Spinal cord (tissue), 10 donors: ENCODE data around the gene CYFIP1. TPM values are rescaled to one million over a fixed set of nuclear protein-coding genes. Genes with fewer than 3 reads are reported as not detected.
A peak's percentile ranks its signal among the peaks of the same experiment; 100 is the strongest.

ENCODE experiments used
- DNase-seq, 6 donors: peaks; one replicate each; pipeline versions ENCODE4 v3.0.0 to v3.0.0-alpha.2; 2013 to 2015; ENCODE audit warnings: low spot score in 6 of 6, low read depth in 4 of 6
- H3K27ac ChIP-seq: one replicate; pipeline ENCODE4 v1.5.1; 2013; ENCODE audit warnings: low read depth, low read length, control low read depth
- H3K27me3 ChIP-seq: one replicate; pipeline ENCODE4 v1.6.1; 2013; ENCODE audit warnings: low read length; ENCODE audit not compliant: control insufficient read depth, insufficient read depth
- H3K36me3 ChIP-seq: one replicate; pipeline ENCODE4 v1.6.1; 2013; ENCODE audit warnings: low read length; ENCODE audit not compliant: control insufficient read depth, insufficient read depth
- H3K4me1 ChIP-seq: one replicate; pipeline ENCODE4 v1.6.1; 2013; ENCODE audit warnings: low read length; ENCODE audit not compliant: control insufficient read depth, insufficient read depth
- H3K4me3 ChIP-seq: one replicate; pipeline ENCODE4 v1.5.1; 2013; ENCODE audit warnings: low read depth, low read length, control low read depth
- H3K9me3 ChIP-seq: one replicate; pipeline ENCODE4 v1.6.1; 2013; ENCODE audit warnings: low read length; ENCODE audit not compliant: control insufficient read depth, insufficient read depth
- WGBS: methylation state at CpG from one replicate; pipeline ENCODE4 v1.1.5; 2013; ENCODE audit warnings: missing lambda C conversion rate; ENCODE audit not compliant: insufficient coverage; 5-methylcytosine and 5-hydroxymethylcytosine counted together
- polyA plus RNA-seq, 2 donors: library from polyadenylated mRNA; unstranded; fragments of 120-200 nt; gene quantifications; one replicate each; pipeline ENCODE4 v1.2.1, GENCODE V29; 2013; ENCODE audit not compliant: insufficient read length in 2 of 2
- total RNA-seq, 2 donors: library from RNA; depleted of rRNA in 1 of 2; stranded (reverse); fragments of 120-200 nt in 1 of 2; fragments of >200 nt in 1 of 2; gene quantifications; one replicate each; pipeline versions ENCODE4 v1.2.3 to v1.2.4, GENCODE V29; 2013 to 2014
- donor health status: healthy.

The CYFIP1 gene
- total and polyA plus RNA-seq, 4 donors, result 81.4 to 98.9 (median 88.7) TPM

DNA sequence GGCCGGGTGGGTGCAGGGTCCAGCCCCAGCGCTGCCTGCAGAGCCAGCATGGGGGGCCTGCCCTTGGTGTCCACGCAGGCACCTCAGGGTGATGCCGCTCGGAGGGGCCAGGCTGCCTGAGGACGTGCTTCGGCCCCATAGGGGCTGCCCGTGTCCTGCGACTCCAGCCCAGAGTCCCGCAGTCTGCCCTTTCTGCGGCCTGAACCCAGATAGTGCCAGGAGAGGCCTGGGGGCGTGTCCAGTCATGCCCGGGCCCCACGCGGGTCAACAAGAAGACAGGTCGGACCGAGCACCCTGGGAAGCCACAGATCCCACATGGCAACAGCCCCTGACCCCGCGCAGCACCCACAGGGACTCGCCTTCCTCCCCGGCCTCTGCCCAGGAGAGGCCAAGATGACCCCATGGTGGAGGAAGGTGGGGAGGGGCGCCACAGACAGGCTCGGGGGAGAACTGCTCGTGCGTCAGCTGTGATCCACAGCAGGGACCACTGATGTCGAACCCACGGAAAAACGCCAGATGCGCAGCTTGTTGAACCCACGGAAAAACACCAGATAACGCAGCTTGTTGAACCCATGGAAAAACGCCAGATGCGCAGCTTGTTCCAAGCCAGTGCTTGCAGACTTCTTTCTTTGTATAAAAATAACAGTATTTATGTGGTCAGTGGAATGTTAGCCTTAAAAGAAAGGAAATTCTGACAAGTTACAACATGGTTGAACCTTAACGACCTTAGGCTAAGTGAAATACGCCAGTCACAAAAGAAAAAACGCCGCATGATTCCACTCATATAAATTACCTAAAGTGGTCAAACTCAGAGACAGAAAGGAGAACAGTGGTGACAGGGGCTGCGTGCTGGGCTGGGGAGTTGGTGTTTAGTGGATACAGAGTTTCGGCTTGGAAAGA lies 28.5 kb downstream of the CYFIP1 start:
- H3K9me3 ChIP-seq, result no peaks in the 10 kb centered on the region
- H3K27me3 ChIP-seq, result no peaks in the 10 kb centered on the region
- peaks cover 21% of the 10 kb centered on the region for H3K36me3 ChIP-seq
- no peak overlapping the region for H3K4me3 ChIP-seq
- H3K4me1 ChIP-seq, result peaks cover 54% of the 10 kb centered on the region
- no peak for DNase-seq
- H3K27ac ChIP-seq, result no peak overlapping the region
- 92% methylated on average over 38 of the region's 39 CpGs for WGBS

DNA sequence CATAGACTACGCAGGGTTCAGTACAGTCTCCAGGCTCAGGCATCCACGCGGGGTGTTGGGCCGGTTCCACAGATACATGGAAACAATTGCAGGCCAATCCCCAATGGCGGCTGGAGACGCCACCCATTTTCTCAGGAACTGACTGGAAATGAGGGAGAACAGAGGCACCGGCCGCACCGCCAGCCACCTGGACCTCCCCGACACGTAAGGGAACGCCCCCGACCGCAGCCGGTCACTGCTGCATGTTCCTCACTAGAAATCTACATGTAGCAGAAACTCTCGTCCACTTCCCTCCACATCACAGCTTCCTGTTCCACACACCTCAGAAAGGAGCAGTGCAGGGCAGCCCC lies 29.2 kb downstream of the CYFIP1 start:
- Histone ChIP-seq H3K4me3 (no peak overlapping the region), H3K36me3 (peaks cover 22% of the 10 kb centered on the region), H3K27ac (no peak overlapping the region), H3K27me3 (no peaks in the 10 kb centered on the region), H3K9me3 (no peaks in the 10 kb centered on the region), H3K4me1 (peaks cover 48% of the 10 kb centered on the region)
- no peak for DNase-seq
- WGBS, result 93% methylated on average over 16 of the region's 16 CpGs

DNA sequence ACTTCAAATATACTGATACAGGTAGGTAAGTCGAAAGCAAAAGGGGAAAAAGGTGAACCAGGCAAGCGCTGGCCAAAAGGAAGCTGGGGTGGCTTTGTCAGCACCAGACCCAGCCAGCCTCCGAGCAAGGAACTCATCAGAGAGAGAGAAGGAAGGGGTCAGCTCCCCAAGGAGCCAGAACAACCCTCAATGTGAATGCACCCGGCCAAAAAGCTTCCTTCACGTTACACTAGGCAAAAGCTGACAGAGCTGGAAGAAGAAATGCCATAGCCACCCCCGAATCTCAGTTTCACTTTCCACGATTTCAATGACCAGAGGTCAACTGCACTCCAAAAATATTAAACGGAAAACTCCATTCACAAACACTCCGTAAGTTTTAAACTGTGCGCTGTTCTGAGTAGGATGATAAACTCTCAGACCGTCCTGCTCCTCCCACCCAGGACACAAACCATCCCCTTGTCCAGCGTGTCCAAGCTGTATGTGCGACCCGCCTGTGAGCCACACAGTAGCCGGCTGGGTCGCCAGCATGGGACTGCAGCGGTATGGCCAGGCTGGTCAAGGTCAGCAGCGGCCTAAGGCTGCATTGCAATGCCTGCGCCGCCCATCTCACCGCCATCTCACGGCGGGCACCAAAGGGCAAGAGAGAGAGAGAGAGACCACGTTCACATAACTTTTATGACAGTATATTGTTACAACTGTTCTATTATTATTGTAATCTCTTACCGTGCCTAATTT lies 29.7 kb downstream of the CYFIP1 start:
- Histone ChIP-seq H3K9me3 (no peaks in the 10 kb centered on the region), H3K27me3 (no peaks in the 10 kb centered on the region), H3K27ac (no peak overlapping the region), H3K36me3 (peaks cover 23% of the 10 kb centered on the region), H3K4me1 (peaks cover 42% of the 10 kb centered on the region), H3K4me3 (no peak overlapping the region)
- WGBS, result 85% methylated on average over 11 of the region's 25 CpGs
- no peak for DNase-seq

GRCh38 chr15:22949074-22949547 lies 31.1 kb downstream of the CYFIP1 start:
- peaks cover 35% of the 10 kb centered on the region for H3K4me1 ChIP-seq
- no peak overlapping the region for H3K4me3 ChIP-seq
- WGBS, result 15% methylated on average over 11 of the region's 21 CpGs
- no peaks in the 10 kb centered on the region for H3K27me3 ChIP-seq
- H3K36me3 ChIP-seq, result peaks cover 36% of the 10 kb centered on the region
- H3K27ac ChIP-seq, result peak overlapping the region; percentile 52
- H3K9me3 ChIP-seq, result no peaks in the 10 kb centered on the region
- DNase-seq, result peak in 2 of 6 donors; percentile 41 to 64

DNA sequence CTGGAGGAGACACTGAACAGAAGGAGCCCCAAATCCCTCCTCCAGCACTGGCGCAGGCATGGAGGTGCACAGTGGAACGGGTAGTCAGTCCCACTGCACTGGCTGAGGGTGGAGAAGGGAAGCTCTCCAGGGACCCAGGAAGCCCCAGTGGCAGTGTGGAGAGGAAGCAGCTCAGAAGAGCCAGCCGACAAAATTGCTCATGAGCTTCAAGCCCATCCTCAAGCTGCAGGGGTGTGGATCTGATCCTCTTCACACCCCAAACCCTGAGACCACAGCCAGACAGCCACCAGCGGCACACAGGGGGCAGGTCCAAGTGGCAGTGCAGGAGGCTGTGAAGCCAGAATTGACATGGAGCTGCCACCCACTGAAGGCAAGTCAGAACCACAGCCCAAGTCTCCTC lies 32.1 kb downstream of the CYFIP1 start:
- WGBS, result 85% methylated on average over 3 of the region's 4 CpGs
- no peak for DNase-seq
- no peak overlapping the region for H3K4me3 ChIP-seq
- H3K36me3 ChIP-seq, result peaks cover 42% of the 10 kb centered on the region
- peaks cover 26% of the 10 kb centered on the region for H3K4me1 ChIP-seq
- H3K27me3 ChIP-seq, result no peaks in the 10 kb centered on the region
- no peak overlapping the region for H3K27ac ChIP-seq
- no peaks in the 10 kb centered on the region for H3K9me3 ChIP-seq

DNA sequence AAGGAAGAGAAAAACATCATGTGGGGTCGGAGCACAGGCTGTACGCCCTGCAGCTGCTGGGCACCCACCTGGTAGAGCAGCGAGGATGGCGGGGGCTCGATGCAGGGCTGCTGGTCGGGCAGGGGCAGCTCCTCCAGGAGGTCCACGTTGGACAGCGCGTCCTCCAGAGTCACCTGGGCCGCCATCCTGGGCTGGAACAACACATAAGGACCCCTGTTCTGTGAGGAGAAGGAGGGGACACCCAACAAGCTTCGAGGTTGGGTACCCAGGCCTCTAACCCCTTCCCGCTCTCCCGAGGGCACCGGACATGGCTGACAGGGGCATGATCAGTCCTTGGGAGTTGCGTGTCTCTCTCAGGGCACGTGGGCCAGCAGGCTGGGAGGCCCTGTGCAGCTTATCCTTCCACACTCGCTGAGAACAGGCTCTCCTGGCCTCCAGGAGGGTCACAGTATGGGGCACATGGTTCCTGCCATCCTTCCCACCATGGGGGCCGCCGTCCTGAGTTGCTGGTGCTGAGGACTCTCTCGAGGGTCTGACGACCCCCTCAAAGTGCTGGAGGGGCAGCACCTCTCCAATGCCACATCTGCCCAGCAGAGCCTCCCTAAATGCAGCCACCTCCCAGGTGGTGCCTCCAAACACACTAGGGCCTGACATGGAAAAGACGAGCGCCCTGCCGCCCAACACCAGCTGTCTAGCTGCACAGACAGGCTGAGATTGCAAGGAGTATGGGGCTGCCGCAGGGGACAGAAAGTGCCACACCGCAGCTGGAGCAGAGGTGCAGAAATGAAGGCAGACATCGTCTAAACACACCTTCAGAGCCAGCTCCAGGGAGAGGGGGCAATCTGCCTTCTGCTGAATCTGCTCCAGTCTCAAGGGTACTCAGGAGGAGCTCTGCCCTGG lies 32.8 kb downstream of the CYFIP1 start:
- peaks cover 20% of the 10 kb centered on the region for H3K4me1 ChIP-seq
- WGBS, result 89% methylated on average over 25 of the region's 27 CpGs
- H3K27me3 ChIP-seq, result no peaks in the 10 kb centered on the region
- no peak overlapping the region for H3K4me3 ChIP-seq
- peaks cover 49% of the 10 kb centered on the region for H3K36me3 ChIP-seq
- no peak overlapping the region for H3K27ac ChIP-seq
- DNase-seq, result no peak
- H3K9me3 ChIP-seq, result no peaks in the 10 kb centered on the region

DNA sequence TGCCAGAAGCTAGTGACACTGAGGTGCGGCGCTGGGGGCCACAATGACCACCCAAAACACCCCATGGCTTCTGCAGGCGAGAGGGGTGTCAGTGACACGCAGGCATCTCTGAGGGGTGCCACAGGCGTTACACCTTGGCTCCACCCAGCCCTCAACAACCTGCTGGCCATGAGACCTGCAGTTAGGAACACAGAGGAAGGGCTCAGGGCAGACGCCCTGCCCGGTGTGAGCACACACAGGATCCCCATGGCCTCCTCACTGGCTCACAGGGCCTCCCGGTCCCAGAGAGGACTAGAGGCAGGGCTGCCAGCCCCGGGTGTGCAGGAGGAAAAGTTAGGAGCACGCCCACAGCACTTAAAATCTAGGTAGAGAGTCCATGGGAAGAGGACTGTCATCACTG lies 35.1 kb downstream of the CYFIP1 start:
- WGBS, result 86% methylated on average over 8 of the region's 10 CpGs
- DNase-seq, result no peak
- H3K4me3 ChIP-seq, result no peak overlapping the region
- peaks cover 56% of the 10 kb centered on the region for H3K36me3 ChIP-seq
- peaks cover 12% of the 10 kb centered on the region for H3K4me1 ChIP-seq
- no peak overlapping the region for H3K27ac ChIP-seq
- no peaks in the 10 kb centered on the region for H3K27me3 ChIP-seq
- no peaks in the 10 kb centered on the region for H3K9me3 ChIP-seq

DNA sequence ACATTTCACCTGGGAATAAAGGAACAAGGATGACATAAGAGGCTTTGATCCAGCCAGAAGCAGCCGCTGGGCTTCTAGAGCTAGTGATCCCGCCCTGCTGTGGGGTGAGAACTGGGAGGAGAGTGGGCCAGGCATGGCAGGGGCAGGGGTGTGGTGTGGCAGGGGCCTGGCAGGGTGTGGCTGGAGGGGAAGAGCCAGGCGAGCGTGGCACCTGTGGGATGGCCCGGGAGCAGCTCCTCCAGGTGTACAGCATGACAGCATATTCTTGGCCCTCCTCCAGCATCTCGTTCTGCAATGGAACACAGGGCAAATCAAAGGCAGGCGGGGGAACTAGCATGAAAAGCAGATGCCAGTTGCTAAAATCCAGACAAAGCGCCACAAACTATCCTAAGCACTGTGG lies 35.5 kb downstream of the CYFIP1 start:
- Histone ChIP-seq H3K27me3 (no peaks in the 10 kb centered on the region), H3K27ac (no peak overlapping the region), H3K4me1 (peaks cover 12% of the 10 kb centered on the region), H3K9me3 (no peaks in the 10 kb centered on the region), H3K4me3 (no peak overlapping the region), H3K36me3 (peaks cover 60% of the 10 kb centered on the region)
- DNase-seq, result peak in 1 of 6 donors; percentile 9
- WGBS, result 83% methylated on average over 8 of the region's 8 CpGs

DNA sequence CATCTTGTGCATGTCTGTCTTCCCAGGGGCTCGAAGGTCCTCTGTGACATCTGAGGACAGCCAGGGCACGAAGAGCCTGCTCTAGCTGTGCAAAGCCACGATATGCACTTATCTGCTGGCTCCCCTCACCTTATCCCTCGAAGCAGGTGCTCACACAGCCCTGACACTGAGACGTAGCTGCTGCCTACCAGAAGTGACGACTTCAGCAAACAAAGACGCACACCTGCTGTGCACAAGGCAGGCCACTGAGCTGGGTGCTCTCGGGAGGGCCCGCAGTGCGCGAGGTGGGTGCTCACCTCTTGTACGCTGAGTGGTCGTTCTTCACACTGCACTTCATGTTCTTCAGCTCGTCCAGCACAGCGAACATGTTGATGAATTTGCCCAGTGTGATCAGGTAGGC lies 37.3 kb downstream of the CYFIP1 start:
- 93% methylated on average over 15 of the region's 15 CpGs for WGBS
- Histone ChIP-seq H3K27ac (no peak overlapping the region), H3K36me3 (peaks cover 76% of the 10 kb centered on the region), H3K4me1 (peaks cover 7% of the 10 kb centered on the region), H3K9me3 (no peaks in the 10 kb centered on the region), H3K4me3 (no peak overlapping the region), H3K27me3 (no peaks in the 10 kb centered on the region)
- no peak for DNase-seq
